HFFc6 (cell line): ENCODE results near the gene CDV3. TPM values are rescaled to one million over a fixed set of nuclear protein-coding genes. Genes with fewer than 3 reads are reported as not detected.

Experiments used
- DNase-seq: peaks from one replicate; pipeline ENCODE4 v3.0.0-alpha.2; 2018
- H3K27ac Mint-ChIP-seq: 2 replicates; pipeline ENCODE4 v1.8.0; 2020; ENCODE audit warnings: mild to moderate bottlenecking, mixed read lengths
- H3K27me3 Mint-ChIP-seq: 2 replicates; pipeline ENCODE4 v1.8.0; 2021; ENCODE audit warnings: mild to moderate bottlenecking, moderate library complexity, mixed read lengths; ENCODE audit not compliant: insufficient read depth
- H3K36me3 Mint-ChIP-seq: 2 replicates; pipeline ENCODE4 v1.8.0; 2021; ENCODE audit warnings: low read depth, mixed read lengths
- H3K4me1 Mint-ChIP-seq: 2 replicates; pipeline ENCODE4 v1.8.0; 2020; ENCODE audit warnings: low read depth, mixed read lengths
- H3K4me3 Mint-ChIP-seq: 2 replicates; pipeline ENCODE4 v1.8.0; 2020; ENCODE audit warnings: mild to moderate bottlenecking, moderate library complexity, mixed read lengths
- H3K9me3 Mint-ChIP-seq: 2 replicates; pipeline ENCODE4 v1.8.0; 2020; ENCODE audit warnings: mild to moderate bottlenecking, mixed read lengths
- CTCF ChIP-seq: fragments of 200-600 bp; sonication (generic); IDR thresholded peaks from 2 replicates; pipeline ENCODE4 v1.5.0; 2021; ENCODE audit warnings: antibody characterized with exemption, mild to moderate bottlenecking
- total RNA-seq, 6 experiments: library from RNA; stranded (reverse); fragmentation: NEBNext Ultra II Directional; extraction: Animal tissue kit (Norgen Biotek cat#: 25700); gene quantifications; 2 replicates in 1 of 6; 3 replicates in 5 of 6; pipeline ENCODE4 v1.2.3, GENCODE V29; 2021

The CDV3 gene
- total RNA-seq, 6 experiments from 2014 or later: 163 to 208 (median 184) TPM

GRCh38 chr3:133575086-133575485, 1.6 kb downstream of the CDV3 start:
- no peak for TF ChIP-seq CTCF
- Mint-ChIP-seq H3K9me3 (no peaks in the 10 kb centered on the region), H3K27me3 (peaks cover 2% of the 10 kb centered on the region), H3K4me1 (peaks cover 70% of the 10 kb centered on the region), H3K27ac (peak overlapping the region; percentile 84), H3K4me3 (peak overlapping the region; percentile 95), H3K36me3 (peaks cover 37% of the 10 kb centered on the region)
- DNase-seq: no peak

GRCh38 chr3:133576169-133576568, 2.7 kb downstream of the CDV3 start:
- Mint-ChIP-seq H3K27me3 (peaks cover 2% of the 10 kb centered on the region; the same call in 1 of the 2 replicates), H3K4me3 (peak overlapping the region; percentile 95), H3K9me3 (no peaks in the 10 kb centered on the region), H3K4me1 (peaks cover 59% of the 10 kb centered on the region), H3K27ac (peak overlapping the region; percentile 51; the same call in 1 of the 2 replicates), H3K36me3 (peaks cover 37% of the 10 kb centered on the region)
- no peak for TF ChIP-seq CTCF
- no peak for DNase-seq

GRCh38 chr3:133578548-133579191, 5.2 kb downstream of the CDV3 start:
- peak overlapping the region; percentile 57; the same call in 1 of the 2 replicates for H3K4me3 Mint-ChIP-seq
- H3K9me3 Mint-ChIP-seq: no peaks in the 10 kb centered on the region
- peaks cover 47% of the 10 kb centered on the region for H3K4me1 Mint-ChIP-seq
- no peaks in the 10 kb centered on the region for H3K27me3 Mint-ChIP-seq
- DNase-seq: peak; percentile 56
- peak; percentile 83 for TF ChIP-seq CTCF
- no peak overlapping the region for H3K27ac Mint-ChIP-seq
- peaks cover 43% of the 10 kb centered on the region for H3K36me3 Mint-ChIP-seq

GRCh38 chr3:133583396-133583795, 9.9 kb downstream of the CDV3 start:
- Mint-ChIP-seq H3K27me3 (peaks cover 2% of the 10 kb centered on the region), H3K9me3 (no peaks in the 10 kb centered on the region), H3K4me3 (no peak overlapping the region), H3K27ac (no peak overlapping the region), H3K36me3 (peaks cover 20% of the 10 kb centered on the region), H3K4me1 (peaks cover 44% of the 10 kb centered on the region)
- no peak for DNase-seq
- no peak for TF ChIP-seq CTCF

- peak overlapping the region; percentile 12; the same call in 1 of the 2 replicates for H3K27ac Mint-ChIP-seq
These were observed 14.5 kb downstream of the CDV3 start for GRCh38 chr3:133588035-133588434.

More at GRCh38 chr3:133588035-133588434, 14.5 kb downstream of the CDV3 start:
- H3K27me3 Mint-ChIP-seq: peaks cover 2% of the 10 kb centered on the region
- no peak for TF ChIP-seq CTCF
- H3K4me3 Mint-ChIP-seq: no peak overlapping the region
- DNase-seq: no peak
- no peaks in the 10 kb centered on the region for H3K9me3 Mint-ChIP-seq
- H3K36me3 Mint-ChIP-seq: peaks cover 27% of the 10 kb centered on the region
- peaks cover 77% of the 10 kb centered on the region for H3K4me1 Mint-ChIP-seq
